CD4-positive, alpha-beta T cell treated with Interleukin-17A for 4 hours (primary cell): Measurements from ENCODE around the gene SCGB1C1.
"Not testable (repeated sequence)": the region's sequence is repeated elsewhere in the genome, so short reads cannot be mapped to it uniquely, and the experiment has no call there.

Experiments used
- DNase-seq: peaks from one replicate; pipeline ENCODE4 v3.0.0-alpha.2; 2020; ENCODE audit warnings: mixed read lengths

The SCGB1C1 gene

GRCh38 chr11:192674-193128, at the start of gene SCGB1C1:
SCGB1C1 (plus strand) TSS chr11:193078; CDS start chr11:193100, 22 bp downstream.
- not testable (repeated sequence) for DNase-seq

GRCh38 chr11:180242-180641, 12.6 kb upstream of the SCGB1C1 start:
- DNase-seq = not testable (repeated sequence)

GRCh38 chr11:189200-189783, 3.6 kb upstream of the SCGB1C1 start:
- not testable (repeated sequence) for DNase-seq

GRCh38 chr11:189843-190311, 3.0 kb upstream of the SCGB1C1 start:
- DNase-seq = not testable (repeated sequence)

GRCh38 chr11:190546-190945, 2.3 kb upstream of the SCGB1C1 start:
- DNase-seq = not testable (repeated sequence)

- DNase-seq = peak; percentile 0
These were observed 1.1 kb upstream of the SCGB1C1 start for GRCh38 chr11:191490-192478.

GRCh38 chr11:193481-193880, 603 bp downstream of the SCGB1C1 start:
- DNase-seq = peak; percentile 1

- peak; percentile 1 for DNase-seq
These were observed 4.2 kb downstream of the SCGB1C1 start for GRCh38 chr11:196786-197731.

- peak; percentile 1 for DNase-seq
These were observed 4.9 kb downstream of the SCGB1C1 start for GRCh38 chr11:197741-198235.

GRCh38 chr11:198236-198806, 5.4 kb downstream of the SCGB1C1 start:
- no peak for DNase-seq

GRCh38 chr11:199004-199581, 6.2 kb downstream of the SCGB1C1 start:
- DNase-seq = peak; percentile 0

GRCh38 chr11:199782-200181, 6.9 kb downstream of the SCGB1C1 start:
- no peak for DNase-seq

GRCh38 chr11:200224-201003, 7.5 kb downstream of the SCGB1C1 start:
- no peak for DNase-seq

GRCh38 chr11:201966-202365, 9.1 kb downstream of the SCGB1C1 start:
- DNase-seq = no peak

- no peak for DNase-seq
These were observed 9.6 kb downstream of the SCGB1C1 start for GRCh38 chr11:202490-202889.

GRCh38 chr11:203056-203944, 10.4 kb downstream of the SCGB1C1 start:
- no peak for DNase-seq

- no peak for DNase-seq
These were observed 11.2 kb downstream of the SCGB1C1 start for GRCh38 chr11:203945-204586.

GRCh38 chr11:204587-205109, 11.8 kb downstream of the SCGB1C1 start:
- DNase-seq = no peak
